A673 (cell line): ENCODE measurements around the gene MAEL. TPM values are rescaled to one million over a fixed set of nuclear protein-coding genes. Genes with fewer than 3 reads are reported as not detected.

Experiments
- Bru-seq: library from RNA; stranded (reverse); fragments of 400-500 nt; gene quantifications from one replicate; lab custom pipeline; 2021; lab: Mats Ljungman, UMichigan
- BruChase-seq, 2 experiments: library from RNA; stranded (reverse); fragments of 400-500 nt; gene quantifications; one replicate each; lab custom pipeline; 2021; lab: Mats Ljungman, UMichigan
- BruUV-seq: library from RNA; stranded (reverse); fragments of 400-500 nt; replicated peaks from 2 replicates; lab custom pipeline; 2021; lab: Mats Ljungman, UMichigan
- CTCF ChIA-PET: fragments of 300-600 bp; sonication (Branson Sonifier 250); formaldehyde crosslinking; loops from one replicate; lab custom pipeline; 2022; ENCODE audit warnings: antibody characterized with exemption; lab: Charles Lee
- POLR2A ChIA-PET: fragments of 300-600 bp; sonication (Branson Sonifier 250); formaldehyde crosslinking; loops from one replicate; lab custom pipeline; 2022; ENCODE audit warnings: antibody characterized with exemption; ENCODE audit not compliant: low non-redundant PET; lab: Charles Lee
- DNase-seq: peaks from one replicate; pipeline ENCODE4 v3.0.0-alpha.2; 2015; ENCODE audit warnings: low spot score
- H3K27ac ChIP-seq: fragments of 200-600 bp; sonication (generic); 2 replicates; pipeline ENCODE4 v1.5.1; 2016; ENCODE audit warnings: mixed run types, low read depth, mild to moderate bottlenecking, mixed read lengths, antibody characterized with exemption, low read length; ENCODE audit not compliant: poor library complexity, severe bottlenecking
- H3K27me3 ChIP-seq: fragments of 200-600 bp; sonication (generic); replicated peaks from 2 replicates; pipeline ENCODE4 v1.6.1; 2017; ENCODE audit warnings: mixed run types, low read depth, mild to moderate bottlenecking, mixed read lengths, antibody characterized with exemption, low read length; ENCODE audit not compliant: insufficient read depth, poor library complexity
- H3K36me3 ChIP-seq: fragments of 200-600 bp; sonication (generic); 2 replicates; pipeline ENCODE4 v1.6.1; 2016; ENCODE audit warnings: mixed run types, mild to moderate bottlenecking, mixed read lengths, antibody characterized with exemption, low read length; ENCODE audit not compliant: insufficient read depth, poor library complexity, severe bottlenecking
- H3K4me1 ChIP-seq: fragments of 200-600 bp; sonication (generic); 2 replicates; pipeline ENCODE4 v1.6.1; 2017; ENCODE audit warnings: mixed run types, mild to moderate bottlenecking, mixed read lengths, antibody characterized with exemption, low read length; ENCODE audit not compliant: insufficient read depth, poor library complexity, severe bottlenecking
- H3K4me3 ChIP-seq: fragments of 200-600 bp; sonication (generic); 2 replicates; pipeline ENCODE4 v1.5.1; 2016; ENCODE audit warnings: low read depth, mixed run types, mild to moderate bottlenecking, mixed read lengths, low read length; ENCODE audit not compliant: poor library complexity, severe bottlenecking
- H3K9me3 ChIP-seq: fragments of 200-600 bp; sonication (generic); 2 replicates; pipeline ENCODE4 v1.6.1; 2016; ENCODE audit warnings: mixed run types, low read depth, mild to moderate bottlenecking, mixed read lengths, antibody characterized with exemption, low read length; ENCODE audit not compliant: poor library complexity, severe bottlenecking
- EZH2 ChIP-seq: fragments of 200-600 bp; sonication (generic); IDR thresholded peaks from 2 replicates; pipeline ENCODE4 v1.6.1; 2017; ENCODE audit warnings: borderline replicate concordance, low read depth, mild to moderate bottlenecking, mixed read lengths, antibody characterized with exemption, low read length; ENCODE audit not compliant: poor library complexity, severe bottlenecking
- intact Hi-C: fragments of 100-400 bp; cut with micrococcal nuclease; formaldehyde crosslinking; loops from one replicate; pipeline ENCODE4 v1.10.0; 2022; ENCODE audit not compliant: unreplicated experiment
- long read RNA-seq: library from polyadenylated mRNA; stranded (forward); transcript quantifications from one replicate; pipeline ENCODE4 v2.0.0, GENCODE V29; 2022
- total RNA-seq: library from RNA; stranded (reverse); gene quantifications from 2 replicates; pipeline ENCODE4 v1.2.3, GENCODE V29; 2021
- TF ChIP-seq, protein P1 (sequence below): fragments of 300-800, 200-600 bp; sonication (generic); conservative IDR thresholded peaks from 2 replicates; pipeline ENCODE4 v1.5.1; 2017; ENCODE audit warnings: low read depth, mild to moderate bottlenecking, antibody characterized with exemption, low read length, moderate library complexity, mixed read lengths

Gene MAEL
- total RNA-seq (not detected in 2 replicates), Bru-seq, nascent RNA (not detected), BruChase-seq, experiment 1, labeled RNA remaining after a 2-hour chase (not detected), BruChase-seq, experiment 2, labeled RNA remaining after a 6-hour chase (not detected)
- long read RNA-seq: 0 reads

DNA sequence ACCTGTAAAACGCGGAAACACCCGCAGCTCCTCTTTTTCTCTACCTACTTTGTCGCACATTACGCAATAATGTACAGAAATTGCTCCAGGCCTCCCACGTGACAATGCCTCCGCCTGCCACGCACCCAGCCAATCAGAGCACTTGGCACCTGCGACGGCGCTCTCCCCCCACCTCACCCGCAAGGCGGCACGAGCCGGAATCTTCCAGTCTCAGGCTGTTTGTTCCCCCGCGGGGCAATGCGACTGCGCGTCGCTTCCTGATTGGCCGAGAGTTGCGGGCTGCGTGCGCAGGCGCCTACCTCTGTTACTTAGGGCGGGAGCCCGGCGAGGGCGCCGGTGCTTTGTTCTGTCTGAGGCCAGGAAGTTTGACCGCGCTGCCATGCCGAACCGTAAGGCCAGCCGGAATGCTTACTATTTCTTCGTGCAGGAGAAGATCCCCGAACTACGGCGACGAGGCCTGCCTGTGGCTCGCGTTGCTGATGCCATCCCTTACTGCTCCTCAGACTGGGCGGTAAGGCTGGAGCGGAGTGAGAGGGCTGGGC, at the start of gene MAEL:
MAEL (plus strand) TSS at position 307 of the 542 bp plus-strand sequence; CDS start at position 380, 73 bp downstream.
- intact Hi-C loops: no loop called here
- Histone ChIP-seq H3K4me1 (no peaks in the 10 kb centered on the region), H3K36me3 (no peaks in the 10 kb centered on the region), H3K4me3 (no peak within 1 kb of the TSS), H3K27ac (no peak within 1 kb of the TSS), H3K9me3 (no peaks in the 10 kb centered on the region), H3K27me3 (peaks cover 49% of the 10 kb centered on the region)
- TF ChIP-seq, protein P1, sequence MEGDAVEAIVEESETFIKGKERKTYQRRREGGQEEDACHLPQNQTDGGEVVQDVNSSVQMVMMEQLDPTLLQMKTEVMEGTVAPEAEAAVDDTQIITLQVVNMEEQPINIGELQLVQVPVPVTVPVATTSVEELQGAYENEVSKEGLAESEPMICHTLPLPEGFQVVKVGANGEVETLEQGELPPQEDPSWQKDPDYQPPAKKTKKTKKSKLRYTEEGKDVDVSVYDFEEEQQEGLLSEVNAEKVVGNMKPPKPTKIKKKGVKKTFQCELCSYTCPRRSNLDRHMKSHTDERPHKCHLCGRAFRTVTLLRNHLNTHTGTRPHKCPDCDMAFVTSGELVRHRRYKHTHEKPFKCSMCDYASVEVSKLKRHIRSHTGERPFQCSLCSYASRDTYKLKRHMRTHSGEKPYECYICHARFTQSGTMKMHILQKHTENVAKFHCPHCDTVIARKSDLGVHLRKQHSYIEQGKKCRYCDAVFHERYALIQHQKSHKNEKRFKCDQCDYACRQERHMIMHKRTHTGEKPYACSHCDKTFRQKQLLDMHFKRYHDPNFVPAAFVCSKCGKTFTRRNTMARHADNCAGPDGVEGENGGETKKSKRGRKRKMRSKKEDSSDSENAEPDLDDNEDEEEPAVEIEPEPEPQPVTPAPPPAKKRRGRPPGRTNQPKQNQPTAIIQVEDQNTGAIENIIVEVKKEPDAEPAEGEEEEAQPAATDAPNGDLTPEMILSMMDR: no peak
- TF ChIP-seq EZH2: no peak
- BruUV-seq: no TSS peak
- POLR2A ChIA-PET: no interaction called here
- no peak for DNase-seq
- CTCF ChIA-PET: no interaction called here

DNA sequence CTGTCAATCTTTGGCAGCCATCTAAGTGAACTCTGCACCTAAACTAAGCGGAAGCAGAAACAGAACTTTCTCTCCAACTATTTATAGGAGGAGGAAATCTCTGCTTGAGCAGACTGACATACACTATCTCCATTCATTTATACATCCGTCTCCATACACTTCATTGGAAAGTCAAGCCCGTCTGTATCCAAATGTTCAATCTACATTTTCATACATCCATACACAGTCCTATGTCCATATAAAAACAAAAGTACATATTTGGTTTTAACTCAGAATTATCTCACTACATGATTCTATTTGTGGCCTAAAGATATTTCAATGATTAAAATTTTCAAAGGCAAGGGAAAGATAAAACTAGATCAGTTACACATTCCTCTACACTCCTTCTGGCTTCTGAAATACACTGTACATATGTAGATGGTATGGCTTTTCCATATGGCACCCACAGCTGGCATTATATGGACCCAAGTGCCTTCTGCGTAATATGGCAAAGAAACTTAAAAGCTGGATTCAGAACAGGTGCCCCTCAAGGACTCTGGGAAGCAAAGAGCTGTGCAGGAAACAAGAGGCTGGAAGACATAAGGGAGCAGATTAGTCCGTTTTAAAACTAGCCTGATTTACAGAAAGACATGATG, 49.2 kb upstream of the MAEL start:
- ChIA-PET POLR2A (no interaction called here), CTCF (no interaction called here)
- no TSS peak for BruUV-seq
- Histone ChIP-seq H3K27me3 (peaks cover 62% of the 10 kb centered on the region), H3K27ac (no peak overlapping the region), H3K4me1 (no peaks in the 10 kb centered on the region), H3K4me3 (no peak overlapping the region), H3K36me3 (no peaks in the 10 kb centered on the region), H3K9me3 (no peaks in the 10 kb centered on the region)
- DNase-seq: no peak
- intact Hi-C loops: no loop called here
- TF ChIP-seq, protein P1: no peak
- TF ChIP-seq EZH2: no peak

DNA sequence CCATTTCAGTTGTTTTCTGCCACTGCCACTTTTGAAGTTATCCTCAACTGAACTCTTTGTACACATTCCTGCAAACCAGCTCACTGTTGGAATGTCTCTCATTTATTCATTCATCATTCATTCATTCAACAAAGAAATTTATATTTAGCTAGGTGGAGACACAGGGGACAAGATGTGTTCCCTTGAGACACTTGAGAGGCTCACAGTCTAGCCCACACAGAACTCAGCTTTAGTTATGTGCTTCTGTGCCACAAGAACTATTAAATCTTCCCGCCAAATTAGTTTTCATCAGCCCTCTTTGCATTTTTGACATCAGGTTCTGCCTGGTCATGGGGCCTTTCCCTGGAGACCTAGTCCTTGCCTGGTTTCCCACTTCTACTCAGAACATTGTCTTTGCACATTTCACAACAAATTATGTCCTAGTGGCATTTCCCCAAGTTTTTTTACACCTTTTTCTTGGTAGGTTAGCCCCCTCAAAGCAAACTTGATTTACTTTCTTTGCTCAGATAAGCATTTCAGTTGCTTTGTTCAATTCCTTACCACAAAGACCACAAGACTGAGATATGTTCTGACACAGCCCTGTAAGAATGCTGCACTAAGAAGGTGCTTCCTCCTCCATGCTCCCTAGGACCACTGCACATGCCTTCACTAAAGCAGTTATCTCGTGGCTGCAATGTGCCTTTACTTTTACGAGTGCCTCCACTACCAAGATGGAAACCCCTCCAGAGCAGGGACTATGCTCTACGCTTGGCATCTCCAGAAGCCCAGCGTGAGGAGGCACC, 44.7 kb upstream of the MAEL start:
- no peak for TF ChIP-seq EZH2
- TF ChIP-seq, protein P1: no peak
- Histone ChIP-seq H3K27ac (no peak overlapping the region), H3K4me1 (no peaks in the 10 kb centered on the region), H3K4me3 (no peak overlapping the region), H3K9me3 (no peaks in the 10 kb centered on the region), H3K27me3 (peaks cover 72% of the 10 kb centered on the region), H3K36me3 (no peaks in the 10 kb centered on the region)
- BruUV-seq: no TSS peak
- intact Hi-C loops: no loop called here
- CTCF ChIA-PET: no interaction called here
- no peak for DNase-seq
- POLR2A ChIA-PET: no interaction called here
